GM12878 (cell line): ENCODE measurements around the gene LIFR. TPM values are rescaled to one million over a fixed set of nuclear protein-coding genes. Genes with fewer than 3 reads are reported as not detected.

Experiments
- ATAC-seq: fragments of 200-7000 bp; cut with Tn5 transposase; 3 replicates; pipeline ENCODE4 v1.9.1; 2020; ENCODE audit warnings: mild to moderate bottlenecking, moderate library complexity
- BruUV-seq: library from RNA; stranded (reverse); fragments of 400-500 nt; replicated peaks from 2 replicates; lab custom pipeline; 2021; lab: Mats Ljungman, UMichigan
- CTCF ChIA-PET: fragments of 300-600 bp; sonication (Branson Sonifier 250); formaldehyde crosslinking; extraction: SDS; loops from one replicate; lab custom pipeline; 2021; ENCODE audit warnings: inconsistent platforms; lab: Yijun Ruan, JAX
- POLR2A ChIA-PET: fragments of 350-600 bp; formaldehyde crosslinking; extraction: SDS; loops from one replicate; lab custom pipeline; 2021; ENCODE audit warnings: inconsistent platforms; lab: Charles Lee
- RAD21 ChIA-PET: fragments of 300-600 bp; sonication (Branson Sonifier 250); formaldehyde crosslinking; loops from one replicate; lab custom pipeline; 2023; ENCODE audit warnings: antibody characterized with exemption; ENCODE audit not compliant: unreplicated experiment; lab: Charles Lee
- SMC1A ChIA-PET: fragments of 300-600 bp; sonication (Branson Sonifier 250); formaldehyde crosslinking; loops from one replicate; lab custom pipeline; 2023; ENCODE audit not compliant: unreplicated experiment, uncharacterized antibody; lab: Charles Lee
- DNase-seq: peaks from one replicate; pipeline ENCODE4 v3.0.0-alpha.2; 2011; ENCODE audit warnings: low read depth, low spot score
- FAIRE-seq: peaks from 3 replicates; lab custom pipeline; 2011; peaks lifted over from hg19 to GRCh38; lab: Jason Lieb, UNC
- H2AFZ ChIP-seq: 2 replicates; pipeline ENCODE4 v1.6.0; 2011; ENCODE audit warnings: low read depth, low read length, control low read depth; ENCODE audit not compliant: control insufficient read depth
- H3K27ac ChIP-seq: 2 replicates; pipeline ENCODE4 v1.5.1; 2011; ENCODE audit warnings: control low read depth; ENCODE audit not compliant: control insufficient read depth, insufficient read depth
- H3K27me3 ChIP-seq, 2 experiments: replicated peaks in 1 of 2; 2 replicates each; pipeline versions ENCODE4 v1.6.0 to v1.6.1; 2011; ENCODE audit warnings: low read length in 1 of 2; ENCODE audit not compliant: control insufficient read depth in 2 of 2, insufficient read depth in 2 of 2
- H3K36me3 ChIP-seq, 2 experiments: 2 replicates each; pipeline ENCODE4 v1.5.1; 2011; ENCODE audit warnings: low read length in 1 of 2; ENCODE audit not compliant: control insufficient read depth in 2 of 2, insufficient read depth in 2 of 2
- H3K4me1 ChIP-seq: 2 replicates; pipeline ENCODE4 v1.6.1; 2011; ENCODE audit warnings: mild to moderate bottlenecking, low read length, moderate library complexity, mixed read lengths; ENCODE audit not compliant: control insufficient read depth, insufficient read depth
- H3K4me2 ChIP-seq: 2 replicates; pipeline ENCODE4 v1.6.0; 2011; ENCODE audit warnings: control low read depth; ENCODE audit not compliant: control insufficient read depth, insufficient read depth
- H3K4me3 ChIP-seq: fragments of 200-600 bp; sonication (generic); 2 replicates; pipeline ENCODE4 v1.5.1; 2016
- H3K79me2 ChIP-seq: 2 replicates; pipeline ENCODE4 v1.6.0; 2011; ENCODE audit warnings: low read length; ENCODE audit not compliant: control insufficient read depth, insufficient read depth
- H3K9ac ChIP-seq: 2 replicates; pipeline ENCODE4 v1.8.0; 2011; ENCODE audit warnings: low read length, control low read depth, mixed read lengths; ENCODE audit not compliant: control insufficient read depth, insufficient read depth
- H3K9me3 ChIP-seq: replicated peaks from 3 replicates; pipeline ENCODE4 v1.5.1; 2011; ENCODE audit warnings: mild to moderate bottlenecking, low read length; ENCODE audit not compliant: control insufficient read depth, insufficient read depth
- H4K20me1 ChIP-seq: 2 replicates; pipeline ENCODE4 v1.6.0; 2011; ENCODE audit not compliant: control insufficient read depth, insufficient read depth
- BHLHE40 ChIP-seq, 2 experiments: fragments of 450-650 bp in 1 of 2; IDR thresholded peaks; 2 replicates each; pipeline ENCODE4 v1.6.1; 2011 to 2017; ENCODE audit warnings: low read depth in 2 of 2, borderline replicate concordance in 1 of 2, improper control_type of control experiment in 1 of 2, low read length in 1 of 2, mild to moderate bottlenecking in 1 of 2
- ESRRA ChIP-seq: IDR thresholded peaks from 2 replicates; pipeline ENCODE4 v1.6.1; 2012; ENCODE audit warnings: mild to moderate bottlenecking, low read length, improper control_type of control experiment
- FOXK2 ChIP-seq: fragments of 450-650 bp; IDR thresholded peaks from 2 replicates; pipeline ENCODE4 v1.6.1; 2017; ENCODE audit warnings: mild to moderate bottlenecking, moderate library complexity
- HDAC6 ChIP-seq: fragments of 200-600 bp; sonication (generic); IDR thresholded peaks from one replicate; pipeline ENCODE4 v1.8.0; 2017; ENCODE audit warnings: antibody characterized with exemption; ENCODE audit not compliant: unreplicated experiment
- MYB ChIP-seq: fragments of 150-350 bp; IDR thresholded peaks from 2 replicates; pipeline ENCODE4 v1.6.1; 2014; ENCODE audit warnings: mild to moderate bottlenecking, low read depth, low read length, borderline replicate concordance
- NBN ChIP-seq: fragments of 450-650 bp; IDR thresholded peaks from 2 replicates; pipeline ENCODE4 v1.6.1; 2016
- NFYB ChIP-seq: IDR thresholded peaks from 2 replicates; pipeline ENCODE4 v1.6.1; 2011; ENCODE audit warnings: low read depth, mild to moderate bottlenecking, low read length, improper control_type of control experiment, moderate library complexity; ENCODE audit not compliant: insufficient read depth
- POLR2AphosphoS5 ChIP-seq: IDR thresholded peaks from 2 replicates; pipeline ENCODE4 v1.6.1; 2011; ENCODE audit warnings: mild to moderate bottlenecking, low read length, inconsistent platforms
- RFX5 ChIP-seq: IDR thresholded peaks from 2 replicates; pipeline ENCODE4 v1.6.1; 2011; ENCODE audit warnings: low read depth, low read length, improper control_type of control experiment
- SMC3 ChIP-seq: IDR thresholded peaks from 2 replicates; pipeline ENCODE4 v1.6.1; 2011; ENCODE audit warnings: low read length, improper control_type of control experiment, borderline replicate concordance
- SUZ12 ChIP-seq: fragments of 200-600 bp; sonication (generic); IDR thresholded peaks from one replicate; pipeline ENCODE4 v1.6.1; 2018; ENCODE audit warnings: antibody characterized with exemption, mild to moderate bottlenecking; ENCODE audit not compliant: unreplicated experiment
- WGBS: methylation state at CpG from one replicate; pipeline ENCODE4 v1.1.6; 2016; ENCODE audit warnings: low lambda C conversion rate; ENCODE audit not compliant: insufficient replicate concordance, insufficient coverage; ENCODE audit errors: missing lambda C conversion rate; 5-methylcytosine and 5-hydroxymethylcytosine counted together
- in situ Hi-C: fragments of 300-500 bp; cut with MboI; formaldehyde crosslinking; loops from 9 replicates; pipeline ENCODE4 v1.14.3; 2018; ENCODE audit warnings: mixed read lengths
- intact Hi-C: fragments of 100-400 bp; cut with micrococcal nuclease; formaldehyde crosslinking; loops from one replicate; pipeline ENCODE4 v1.14.2; 2022; ENCODE audit not compliant: unreplicated experiment
- polyA plus RNA-seq, 11 experiments: library from polyadenylated mRNA; depleted of rRNA in 4 of 11; unstranded in 6 of 11; stranded (reverse) in 5 of 11; fragments of >200 nt; fragmentation: Nextera tagmentation in 4 of 11; fragmentation: Illumina TruSeq in 1 of 11; extraction: Ambion mirVana in 4 of 11; extraction: Trizol in 1 of 11; gene quantifications; 1 replicate in 1 of 11; 2 replicates in 10 of 11; pipeline versions ENCODE4 v1.2.1 to v1.2.3, GENCODE V29; 2011 to 2016; ENCODE audit warnings: inconsistent platforms in 2 of 11, missing spikeins in 2 of 11, low read depth in 1 of 11
- total RNA-seq, 4 experiments: library from RNA; depleted of rRNA in 3 of 4; stranded (reverse); fragments of >200 nt in 3 of 4; fragmentation: Illumina TruSeq in 1 of 4; extraction: Trizol in 1 of 4; gene quantifications; 2 replicates each; pipeline versions ENCODE4 v1.2.1 to v1.2.3, GENCODE V29; 2013 to 2021

LIFR gene
- total and polyA plus RNA-seq, 10 of the 15 experiments (the other 5 are each of a cell fraction or from before 2014, with no cell fraction given): 0.10 TPM; not detected in 9

GRCh38 chr5:38506302-38506701 lies 50.1 kb downstream of the LIFR start:
- no peaks in the 10 kb centered on the region for H4K20me1 ChIP-seq
- CTCF ChIA-PET: no interaction called here
- no peak overlapping the region for H3K4me2 ChIP-seq
- DNase-seq: no peak
- H3K79me2 ChIP-seq: no peaks in the 10 kb centered on the region
- TF ChIP-seq SMC3: no peak
- no peak for TF ChIP-seq HDAC6
- TF ChIP-seq SUZ12: no peak
- TF ChIP-seq NFYB: no peak
- TF ChIP-seq NBN: no peak
- TF ChIP-seq POLR2AphosphoS5: no peak
- TF ChIP-seq MYB: no peak
- no peak for TF ChIP-seq RFX5
- no peak for TF ChIP-seq BHLHE40 (IDR thresholded peaks at IDR 0.05; ENCODE audit: borderline replicate concordance in 1 of 2, low read depth in 2 of 2, low read length in 1 of 2)
- TF ChIP-seq FOXK2: no peak
- TF ChIP-seq ESRRA: no peak
- intact Hi-C loops: no loop called here
- no peak for FAIRE-seq
- H2AFZ ChIP-seq: no peak overlapping the region
- 10% methylated on average over 3 of the region's 3 CpGs for WGBS
- no peaks in the 10 kb centered on the region for H3K36me3 ChIP-seq
- RAD21 ChIA-PET: no interaction called here
- H3K4me3 ChIP-seq: no peak overlapping the region
- no peak overlapping the region for H3K27ac ChIP-seq
- BruUV-seq: no TSS peak
- H3K27me3 ChIP-seq: no peaks in the 10 kb centered on the region; a peak in 1 of 4 replicates
- no peak for ATAC-seq
- H3K9me3 ChIP-seq: no peaks in the 10 kb centered on the region
- SMC1A ChIA-PET: interaction anchor here (1.0 kb wide), 1 partner anchor 64 kb away, joined by 3 read pairs; no protein-coding TSS in a partner anchor
- no peak overlapping the region for H3K9ac ChIP-seq
- in situ Hi-C loops: no loop called here
- no peaks in the 10 kb centered on the region for H3K4me1 ChIP-seq
- POLR2A ChIA-PET: no interaction called here
